Nephron (organoid): Measurements from ENCODE around the gene DTX3L.

Experiments used
- H3K27ac Mint-ChIP-seq, 3 experiments: 2 replicates each; pipeline ENCODE4 v1.8.0; 2020; ENCODE audit warnings: mixed read lengths in 3 of 3, mild to moderate bottlenecking in 2 of 3, moderate library complexity in 1 of 3
- H3K27me3 Mint-ChIP-seq: 2 replicates; pipeline ENCODE4 v1.8.0; 2021; ENCODE audit warnings: low read depth, mild to moderate bottlenecking, moderate library complexity, mixed read lengths
- H3K36me3 Mint-ChIP-seq: 2 replicates; pipeline ENCODE4 v1.8.0; 2020; ENCODE audit warnings: low read depth, mixed read lengths
- H3K4me1 Mint-ChIP-seq: 2 replicates; pipeline ENCODE4 v1.8.0; 2020; ENCODE audit warnings: mixed read lengths
- H3K4me3 Mint-ChIP-seq, 3 experiments: 2 replicates each; pipeline ENCODE4 v1.8.0; 2020; ENCODE audit warnings: mild to moderate bottlenecking in 3 of 3, mixed read lengths in 3 of 3, moderate library complexity in 2 of 3
- H3K9me3 Mint-ChIP-seq: 2 replicates; pipeline ENCODE4 v1.8.0; 2020; ENCODE audit warnings: mixed read lengths
- TF ChIP-seq, protein P1 (sequence below), 3 experiments: fragments of 200-600 bp; sonication (generic); IDR thresholded peaks; one replicate each; pipeline ENCODE4 v1.5.0; 2021; ENCODE audit warnings: antibody characterized with exemption in 3 of 3; ENCODE audit not compliant: unreplicated experiment in 3 of 3

Gene DTX3L

GRCh38 chr3:122520861-122521260 lies 43.3 kb upstream of the DTX3L start:
- H3K36me3 Mint-ChIP-seq, result no peaks in the 10 kb centered on the region
- peaks cover 3% of the 10 kb centered on the region for H3K27me3 Mint-ChIP-seq
- no peaks in the 10 kb centered on the region for H3K4me1 Mint-ChIP-seq
- no peaks in the 10 kb centered on the region for H3K9me3 Mint-ChIP-seq
- H3K27ac Mint-ChIP-seq, result no peak overlapping the region
- TF ChIP-seq, protein P1, sequence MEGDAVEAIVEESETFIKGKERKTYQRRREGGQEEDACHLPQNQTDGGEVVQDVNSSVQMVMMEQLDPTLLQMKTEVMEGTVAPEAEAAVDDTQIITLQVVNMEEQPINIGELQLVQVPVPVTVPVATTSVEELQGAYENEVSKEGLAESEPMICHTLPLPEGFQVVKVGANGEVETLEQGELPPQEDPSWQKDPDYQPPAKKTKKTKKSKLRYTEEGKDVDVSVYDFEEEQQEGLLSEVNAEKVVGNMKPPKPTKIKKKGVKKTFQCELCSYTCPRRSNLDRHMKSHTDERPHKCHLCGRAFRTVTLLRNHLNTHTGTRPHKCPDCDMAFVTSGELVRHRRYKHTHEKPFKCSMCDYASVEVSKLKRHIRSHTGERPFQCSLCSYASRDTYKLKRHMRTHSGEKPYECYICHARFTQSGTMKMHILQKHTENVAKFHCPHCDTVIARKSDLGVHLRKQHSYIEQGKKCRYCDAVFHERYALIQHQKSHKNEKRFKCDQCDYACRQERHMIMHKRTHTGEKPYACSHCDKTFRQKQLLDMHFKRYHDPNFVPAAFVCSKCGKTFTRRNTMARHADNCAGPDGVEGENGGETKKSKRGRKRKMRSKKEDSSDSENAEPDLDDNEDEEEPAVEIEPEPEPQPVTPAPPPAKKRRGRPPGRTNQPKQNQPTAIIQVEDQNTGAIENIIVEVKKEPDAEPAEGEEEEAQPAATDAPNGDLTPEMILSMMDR (IDR thresholded peaks at IDR 0.05; ENCODE audit: unreplicated experiment in 3 of 3), result no peak
- H3K4me3 Mint-ChIP-seq, result no peak overlapping the region

DNA sequence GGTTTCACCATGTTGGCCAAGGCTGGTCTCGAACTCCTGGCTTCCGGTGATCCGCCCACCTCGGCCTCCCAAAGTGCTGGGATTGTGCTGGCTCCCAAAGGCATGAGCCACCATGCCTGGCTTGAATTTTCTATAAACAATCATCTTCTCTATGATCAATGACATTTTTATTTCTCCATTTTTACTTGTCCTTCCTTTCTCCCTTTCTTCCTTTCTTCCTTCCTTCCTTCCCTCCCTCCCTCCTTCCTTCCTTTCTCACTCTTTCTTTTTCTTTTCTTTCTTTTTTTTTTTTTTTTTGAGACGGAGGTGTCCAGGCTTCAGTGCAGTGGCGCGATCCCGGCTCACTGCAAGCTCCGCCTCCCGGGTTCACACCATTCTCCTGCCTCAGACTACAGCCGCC lies 40.8 kb upstream of the DTX3L start:
- H3K36me3 Mint-ChIP-seq, result no peaks in the 10 kb centered on the region
- H3K27ac Mint-ChIP-seq, result no peak overlapping the region
- H3K27me3 Mint-ChIP-seq, result peaks cover 3% of the 10 kb centered on the region
- TF ChIP-seq, protein P1 (IDR thresholded peaks at IDR 0.05; ENCODE audit: unreplicated experiment in 3 of 3), result no peak
- no peaks in the 10 kb centered on the region for H3K9me3 Mint-ChIP-seq
- H3K4me1 Mint-ChIP-seq, result no peaks in the 10 kb centered on the region
- H3K4me3 Mint-ChIP-seq, result no peak overlapping the region

DNA sequence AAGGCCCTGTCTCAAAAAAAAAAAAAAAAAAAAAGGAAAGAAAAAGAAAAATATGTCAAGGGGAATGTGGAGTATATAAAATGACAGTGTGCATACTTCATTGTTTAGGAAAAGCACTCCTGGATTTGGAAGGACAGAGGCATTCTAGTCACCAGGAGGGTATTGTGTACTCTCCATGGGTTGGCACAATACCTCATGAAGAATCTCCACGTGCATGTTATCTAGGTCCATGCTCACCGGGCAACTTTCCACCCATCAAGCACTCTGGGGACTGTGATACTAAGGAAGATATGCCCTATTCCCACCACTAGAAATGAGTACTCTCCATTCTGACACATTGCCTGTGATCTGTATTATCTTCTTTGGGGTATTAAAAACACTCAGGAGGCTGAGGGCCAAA lies 34.0 kb upstream of the DTX3L start:
- TF ChIP-seq, protein P1 (IDR thresholded peaks at IDR 0.05; ENCODE audit: unreplicated experiment in 3 of 3), result no peak
- no peaks in the 10 kb centered on the region for H3K4me1 Mint-ChIP-seq
- no peak overlapping the region for H3K27ac Mint-ChIP-seq
- no peaks in the 10 kb centered on the region for H3K9me3 Mint-ChIP-seq
- H3K36me3 Mint-ChIP-seq, result peaks cover 8% of the 10 kb centered on the region
- H3K4me3 Mint-ChIP-seq, result no peak overlapping the region
- H3K27me3 Mint-ChIP-seq, result no peaks in the 10 kb centered on the region

- no peaks in the 10 kb centered on the region for H3K27me3 Mint-ChIP-seq
- no peaks in the 10 kb centered on the region for H3K9me3 Mint-ChIP-seq
- TF ChIP-seq, protein P1 (IDR thresholded peaks at IDR 0.05; ENCODE audit: unreplicated experiment in 3 of 3), result no peak
- no peaks in the 10 kb centered on the region for H3K4me1 Mint-ChIP-seq
- no peak overlapping the region for H3K27ac Mint-ChIP-seq
- peaks cover 11% of the 10 kb centered on the region for H3K36me3 Mint-ChIP-seq
- H3K4me3 Mint-ChIP-seq, result no peak overlapping the region
Observed at GRCh38 chr3:122533480-122533879, 30.7 kb upstream of the DTX3L start.

- Mint-ChIP-seq H3K4me1 (no peaks in the 10 kb centered on the region), H3K4me3 (no peak overlapping the region), H3K27ac (no peak overlapping the region), H3K9me3 (no peaks in the 10 kb centered on the region), H3K36me3 (peaks cover 11% of the 10 kb centered on the region), H3K27me3 (no peaks in the 10 kb centered on the region)
- TF ChIP-seq, protein P1 (IDR thresholded peaks at IDR 0.05; ENCODE audit: unreplicated experiment in 3 of 3), result no peak
Observed at GRCh38 chr3:122533931-122534334, 30.2 kb upstream of the DTX3L start.

DNA sequence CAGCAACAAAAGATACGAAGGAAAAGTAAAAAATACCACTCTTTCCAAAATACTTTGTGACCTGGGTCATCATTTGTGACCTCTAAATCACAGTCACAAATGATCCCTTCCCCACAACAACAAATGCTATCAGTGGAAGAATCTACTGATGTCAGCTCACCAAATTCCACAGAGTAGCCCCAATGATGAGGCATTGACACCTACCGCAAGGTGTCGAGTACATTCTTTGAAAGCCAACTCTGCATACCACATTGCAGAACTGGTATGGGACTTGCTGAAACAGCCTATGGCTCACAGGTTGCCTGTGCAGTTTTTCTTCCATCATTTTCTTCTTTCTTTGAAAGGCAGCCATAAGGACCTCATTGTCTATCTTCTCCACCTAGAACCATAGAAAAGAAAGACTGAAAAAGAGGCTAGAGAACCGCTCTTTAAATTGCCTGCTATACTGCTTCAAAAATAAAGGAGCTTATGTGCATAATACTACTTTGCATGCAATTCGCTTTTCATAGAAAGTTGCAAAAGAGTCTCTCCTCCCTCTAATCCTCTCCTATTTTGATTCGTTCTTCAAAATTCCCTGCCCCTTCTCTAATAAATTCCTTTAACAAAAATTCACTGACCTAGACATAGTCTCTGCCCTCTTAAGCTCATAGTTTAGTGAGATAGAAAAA lies 28.0 kb upstream of the DTX3L start:
- no peaks in the 10 kb centered on the region for H3K27me3 Mint-ChIP-seq
- peaks cover 11% of the 10 kb centered on the region for H3K36me3 Mint-ChIP-seq
- H3K4me1 Mint-ChIP-seq, result no peaks in the 10 kb centered on the region
- H3K9me3 Mint-ChIP-seq, result no peaks in the 10 kb centered on the region
- TF ChIP-seq, protein P1 (IDR thresholded peaks at IDR 0.05; ENCODE audit: unreplicated experiment in 3 of 3), result no peak
- H3K4me3 Mint-ChIP-seq, result no peak overlapping the region
- H3K27ac Mint-ChIP-seq, result no peak overlapping the region
